Stimulated activated naive CD8-positive, alpha-beta T cell treated with anti-CD3 and anti-CD28 coated beads, Interleukin-15, amount 100 ng/mL, for 72 hours (primary cell): ENCODE data around the gene DRC3.

ENCODE experiments used
- ATAC-seq: fragments of 150-1000 bp; cut with Tn5 transposase; 2 replicates; pipeline ENCODE4 v1.10.0; 2021; ENCODE audit warnings: mild to moderate bottlenecking, moderate library complexity
- DNase-seq, 2 donors: peaks; one replicate each; pipeline ENCODE4 v3.0.0; 2021 to 2022
- H3K27ac Mint-ChIP-seq, 2 donors: one replicate each; pipeline ENCODE4 v1.8.0; 2022; ENCODE audit warnings: mild to moderate bottlenecking in 2 of 2, mixed read lengths in 2 of 2, moderate library complexity in 2 of 2
- H3K27me3 Mint-ChIP-seq: one replicate; pipeline ENCODE4 v1.8.0; 2022; ENCODE audit warnings: mixed read lengths
- H3K4me1 Mint-ChIP-seq: one replicate; pipeline ENCODE4 v1.8.0; 2022; ENCODE audit warnings: mild to moderate bottlenecking, mixed read lengths
- H3K4me3 Mint-ChIP-seq, 2 donors: one replicate each; pipeline ENCODE4 v1.8.0; 2022; ENCODE audit warnings: mild to moderate bottlenecking in 2 of 2, mixed read lengths in 2 of 2, moderate library complexity in 1 of 2
- H3K9me3 Mint-ChIP-seq, 2 donors: one replicate each; pipeline ENCODE4 v1.8.0; 2022; ENCODE audit warnings: mixed read lengths in 2 of 2

DRC3 gene

GRCh38 chr17:17972952-17973254 lies 241 bp downstream of the DRC3 start:
- Mint-ChIP-seq H3K4me1 (peaks cover 36% of the 10 kb centered on the region), H3K4me3 (peak overlapping the region; percentile 96), H3K27ac (peak overlapping the region; percentile 92 to 96), H3K27me3 (no peaks in the 10 kb centered on the region), H3K9me3 (no peaks in the 10 kb centered on the region)
- ATAC-seq (peak; percentile 0), DNase-seq (no peak)

- H3K9me3 Mint-ChIP-seq = no peaks in the 10 kb centered on the region
- DNase-seq (no peak), ATAC-seq (no peak)
- H3K4me1 Mint-ChIP-seq = peaks cover 16% of the 10 kb centered on the region
- H3K27me3 Mint-ChIP-seq = no peaks in the 10 kb centered on the region
- no peak overlapping the region for H3K4me3 Mint-ChIP-seq
- no peak overlapping the region for H3K27ac Mint-ChIP-seq
These were observed 2.8 kb downstream of the DRC3 start for GRCh38 chr17:17975436-17975835.

- no peak for DNase-seq
- Mint-ChIP-seq H3K4me3 (no peak overlapping the region), H3K27ac (peak overlapping the region in 1 of 2 donors; percentile 17), H3K9me3 (no peaks in the 10 kb centered on the region), H3K27me3 (no peaks in the 10 kb centered on the region), H3K4me1 (peaks cover 5% of the 10 kb centered on the region)
- no peak for ATAC-seq
These were observed 4.4 kb downstream of the DRC3 start for GRCh38 chr17:17976931-17977570.

- no peak for DNase-seq
These were observed 6.1 kb downstream of the DRC3 start for GRCh38 chr17:17978481-17979424.

GRCh38 chr17:17979778-17980177 lies 7.1 kb downstream of the DRC3 start:
- H3K27ac Mint-ChIP-seq = no peak overlapping the region
- H3K27me3 Mint-ChIP-seq = no peaks in the 10 kb centered on the region
- no peaks in the 10 kb centered on the region for H3K9me3 Mint-ChIP-seq
- no peaks in the 10 kb centered on the region for H3K4me1 Mint-ChIP-seq
- no peak for DNase-seq
- H3K4me3 Mint-ChIP-seq = no peak overlapping the region
- ATAC-seq = no peak

More at GRCh38 chr17:17978481-17979424, 6.1 kb downstream of the DRC3 start:
- H3K27me3 Mint-ChIP-seq = no peaks in the 10 kb centered on the region
- H3K4me3 Mint-ChIP-seq = no peak overlapping the region
- H3K27ac Mint-ChIP-seq = no peak overlapping the region
- no peaks in the 10 kb centered on the region for H3K9me3 Mint-ChIP-seq
- ATAC-seq = no peak
- no peaks in the 10 kb centered on the region for H3K4me1 Mint-ChIP-seq

GRCh38 chr17:17981330-17981729 lies 8.7 kb downstream of the DRC3 start:
- no peaks in the 10 kb centered on the region for H3K27me3 Mint-ChIP-seq

GRCh38 chr17:17982801-17983200 lies 10.1 kb downstream of the DRC3 start:
- Mint-ChIP-seq H3K27me3 (no peaks in the 10 kb centered on the region), H3K4me1 (no peaks in the 10 kb centered on the region), H3K9me3 (no peaks in the 10 kb centered on the region), H3K27ac (no peak overlapping the region), H3K4me3 (no peak overlapping the region)
- ATAC-seq = no peak
- DNase-seq = no peak

More at GRCh38 chr17:17981330-17981729, 8.7 kb downstream of the DRC3 start:
- H3K4me1 Mint-ChIP-seq = no peaks in the 10 kb centered on the region
- DNase-seq (no peak), ATAC-seq (no peak)
- no peak overlapping the region for H3K27ac Mint-ChIP-seq
- no peak overlapping the region for H3K4me3 Mint-ChIP-seq
- no peaks in the 10 kb centered on the region for H3K9me3 Mint-ChIP-seq

- Mint-ChIP-seq H3K27ac (no peak overlapping the region), H3K27me3 (no peaks in the 10 kb centered on the region), H3K4me1 (no peaks in the 10 kb centered on the region), H3K9me3 (no peaks in the 10 kb centered on the region), H3K4me3 (no peak overlapping the region)
- ATAC-seq (no peak), DNase-seq (no peak)
These were observed 10.7 kb downstream of the DRC3 start for GRCh38 chr17:17983376-17983775.

GRCh38 chr17:17983776-17984175 lies 11.1 kb downstream of the DRC3 start:
- Mint-ChIP-seq H3K9me3 (no peaks in the 10 kb centered on the region), H3K4me1 (no peaks in the 10 kb centered on the region), H3K27ac (no peak overlapping the region), H3K4me3 (no peak overlapping the region), H3K27me3 (no peaks in the 10 kb centered on the region)
- ATAC-seq (no peak), DNase-seq (no peak)

- no peak overlapping the region for H3K4me3 Mint-ChIP-seq
- H3K9me3 Mint-ChIP-seq = no peaks in the 10 kb centered on the region
- DNase-seq = no peak
- H3K4me1 Mint-ChIP-seq = no peaks in the 10 kb centered on the region
- ATAC-seq = no peak
- H3K27ac Mint-ChIP-seq = peak overlapping the region in 1 of 2 donors; percentile 13
- H3K27me3 Mint-ChIP-seq = no peaks in the 10 kb centered on the region
These were observed 12.5 kb downstream of the DRC3 start for GRCh38 chr17:17985153-17985552.

GRCh38 chr17:17985555-17985954 lies 12.9 kb downstream of the DRC3 start:
- H3K27me3 Mint-ChIP-seq = no peaks in the 10 kb centered on the region
- ATAC-seq (peak; percentile 75), DNase-seq (peak; percentile 14 to 20)
- H3K4me3 Mint-ChIP-seq = no peak overlapping the region
- no peaks in the 10 kb centered on the region for H3K9me3 Mint-ChIP-seq
- no peak overlapping the region for H3K27ac Mint-ChIP-seq
- no peaks in the 10 kb centered on the region for H3K4me1 Mint-ChIP-seq

- no peaks in the 10 kb centered on the region for H3K27me3 Mint-ChIP-seq
- DNase-seq (no peak), ATAC-seq (no peak)
- no peak overlapping the region for H3K4me3 Mint-ChIP-seq
- H3K9me3 Mint-ChIP-seq = no peaks in the 10 kb centered on the region
- H3K27ac Mint-ChIP-seq = no peak overlapping the region
- H3K4me1 Mint-ChIP-seq = no peaks in the 10 kb centered on the region
These were observed 14.7 kb downstream of the DRC3 start for GRCh38 chr17:17987187-17987896.

GRCh38 chr17:17987901-17988300 lies 15.2 kb downstream of the DRC3 start:
- Mint-ChIP-seq H3K27ac (no peak overlapping the region), H3K4me1 (no peaks in the 10 kb centered on the region), H3K9me3 (no peaks in the 10 kb centered on the region), H3K27me3 (no peaks in the 10 kb centered on the region), H3K4me3 (no peak overlapping the region)
- ATAC-seq (no peak), DNase-seq (no peak)

GRCh38 chr17:17988427-17988945 lies 15.8 kb downstream of the DRC3 start:
- H3K4me3 Mint-ChIP-seq = no peak overlapping the region
- no peaks in the 10 kb centered on the region for H3K9me3 Mint-ChIP-seq
- DNase-seq (no peak), ATAC-seq (no peak)
- H3K4me1 Mint-ChIP-seq = no peaks in the 10 kb centered on the region
- no peaks in the 10 kb centered on the region for H3K27me3 Mint-ChIP-seq
- H3K27ac Mint-ChIP-seq = peak overlapping the region in 1 of 2 donors; percentile 34

- ATAC-seq = no peak
- Mint-ChIP-seq H3K27ac (peak overlapping the region in 1 of 2 donors; percentile 29), H3K9me3 (no peaks in the 10 kb centered on the region), H3K4me3 (no peak overlapping the region), H3K4me1 (no peaks in the 10 kb centered on the region), H3K27me3 (no peaks in the 10 kb centered on the region)
- no peak for DNase-seq
These were observed 16.4 kb downstream of the DRC3 start for GRCh38 chr17:17989081-17989480.

- Mint-ChIP-seq H3K27me3 (no peaks in the 10 kb centered on the region), H3K4me3 (no peak overlapping the region), H3K4me1 (no peaks in the 10 kb centered on the region), H3K9me3 (no peaks in the 10 kb centered on the region), H3K27ac (no peak overlapping the region)
- ATAC-seq (no peak), DNase-seq (no peak)
These were observed 17.0 kb downstream of the DRC3 start for GRCh38 chr17:17989618-17990017.
